Left cardiac atrium (tissue), 4 donors: ENCODE results near the gene TMEM109. TPM values are rescaled to one million over a fixed set of nuclear protein-coding genes. Genes with fewer than 3 reads are reported as not detected.
A peak's percentile ranks its signal among the peaks of the same experiment; 100 is the strongest.

Source experiments
- ATAC-seq, 2 donors: fragments of 200-7000 bp; cut with Tn5 transposase; one replicate each; pipeline ENCODE4 v1.9.1; 2020; ENCODE audit warnings: mild to moderate bottlenecking in 2 of 2, moderate library complexity in 2 of 2
- DNase-seq: peaks from one replicate; pipeline ENCODE4 v3.0.0-alpha.2; 2020
- intact Hi-C, 2 donors: fragments of 100-400 bp; cut with DNase I; formaldehyde crosslinking; loops; one replicate each; pipeline versions ENCODE4 v1.14.1 to v1.15.1; 2022 to 2023
- total RNA-seq, 2 donors: library from RNA; stranded (reverse); fragmentation: NEBNext Ultra II Directional; extraction: Animal tissue kit (Norgen Biotek cat#: 25700); gene quantifications; one replicate each; pipeline ENCODE4 v1.2.1, GENCODE V29; 2021
- donor health status: DM: no; HTN: yes; CAD: no.
- donor health status: DM: no; HTN: yes; CAD: no; lungs with severe emphysema.
- donor health status: DM: yes; HTN: yes; CAD: no.
- donor health status: Dilated cardiomyopathy.

The TMEM109 gene
- total RNA-seq, 2 donors from 2014 or later = 98.1 to 109 TPM

DNA sequence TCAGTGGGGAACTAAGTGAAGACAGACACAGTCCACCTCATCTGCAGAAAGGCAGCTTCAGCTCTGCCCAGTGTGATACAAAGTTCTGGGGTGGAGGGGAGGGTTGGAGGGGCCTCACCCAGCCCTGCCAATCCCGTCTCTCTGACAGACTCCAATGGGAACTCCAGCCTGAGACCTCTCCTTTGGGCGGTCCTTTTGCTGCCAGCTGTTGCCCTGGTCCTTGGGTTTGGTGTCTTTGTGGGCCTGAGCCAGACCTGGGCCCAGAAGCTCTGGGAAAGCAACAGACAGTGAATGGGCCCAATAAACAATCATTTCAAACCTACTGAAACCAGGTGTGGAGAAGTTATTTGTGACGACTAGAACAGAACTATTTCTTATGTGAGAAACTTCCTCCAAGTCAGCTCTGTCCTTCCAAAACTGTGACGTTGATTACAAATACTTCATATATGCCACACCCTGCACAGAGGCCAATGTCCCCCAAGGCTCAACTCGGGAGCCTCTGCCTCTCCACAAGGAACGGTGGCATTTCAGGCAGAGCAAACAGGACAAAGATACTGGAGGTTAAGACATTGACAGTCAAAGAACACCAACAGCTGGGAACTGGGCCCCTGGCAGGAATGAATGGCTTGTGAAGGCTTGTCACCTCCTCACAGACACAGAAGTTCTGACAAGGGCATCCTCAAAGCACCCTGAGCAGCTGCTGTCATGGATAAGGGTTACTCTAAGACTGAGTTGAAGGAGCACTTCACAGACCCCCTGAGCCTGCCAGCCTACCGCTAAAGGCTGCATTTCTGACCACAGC, 38.4 kb upstream of the TMEM109 start:
- ATAC-seq = no peak
- intact Hi-C loops = no loop called here
- DNase-seq = no peak

DNA sequence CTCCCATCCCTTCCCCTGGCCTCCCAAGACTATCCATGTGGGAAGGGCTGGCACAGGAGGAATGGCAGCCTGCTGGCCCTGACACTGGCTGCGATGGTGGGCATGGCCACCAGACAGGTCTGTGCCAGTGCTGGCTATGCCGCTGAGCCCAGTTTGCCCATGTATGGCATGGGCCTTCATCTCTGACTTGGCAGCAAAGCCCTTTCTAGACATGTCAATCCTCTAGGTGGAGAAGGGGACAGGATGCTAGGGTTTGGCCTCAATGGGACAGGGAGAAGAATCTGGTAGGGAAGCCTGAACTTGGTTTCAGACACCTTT, 37.8 kb upstream of the TMEM109 start:
- ATAC-seq = no peak
- intact Hi-C loops = no loop called here
- no peak for DNase-seq

DNA sequence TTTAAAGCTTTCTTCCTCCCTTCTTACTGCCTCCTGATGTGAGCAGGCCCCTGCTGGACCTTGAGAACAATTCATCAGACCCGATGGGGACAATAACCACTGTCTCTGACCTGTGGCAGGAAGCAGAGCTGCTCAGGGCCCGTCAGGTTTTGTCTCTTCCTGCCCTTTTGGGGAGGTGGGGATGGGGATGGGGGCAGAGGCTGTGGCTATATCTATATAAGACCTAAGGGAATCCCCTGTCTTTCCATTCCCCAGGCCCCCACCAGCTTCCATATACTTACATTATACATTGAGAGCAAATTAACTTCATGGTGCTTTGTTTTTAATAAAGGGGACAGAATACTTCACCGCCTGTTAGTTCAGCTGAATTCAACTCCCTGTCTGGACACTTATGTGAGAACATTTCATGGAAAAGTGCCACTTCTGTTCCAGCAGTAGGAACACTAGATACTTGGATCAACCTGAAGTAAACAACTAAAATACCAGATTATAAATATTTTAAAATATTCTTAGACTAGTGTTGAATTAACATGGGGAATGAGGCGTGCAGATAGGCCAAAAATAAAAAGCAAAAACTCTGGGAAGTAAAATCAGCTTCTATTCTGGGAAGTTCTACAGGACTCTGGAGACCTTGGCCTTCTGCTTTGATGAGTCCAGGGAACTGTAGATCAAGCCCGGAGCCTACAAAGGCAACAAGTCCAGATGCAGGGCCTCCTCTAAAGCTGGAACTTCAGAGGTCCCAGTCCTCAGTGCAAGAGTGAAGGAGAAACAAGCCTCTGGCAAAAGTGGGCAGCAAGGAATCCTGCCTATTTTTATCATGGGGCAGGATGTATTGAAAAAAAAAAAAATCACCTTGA, 35.5 kb upstream of the TMEM109 start:
- intact Hi-C loops = no loop called here
- ATAC-seq (peak; percentile 49 to 67), DNase-seq (no peak)

DNA sequence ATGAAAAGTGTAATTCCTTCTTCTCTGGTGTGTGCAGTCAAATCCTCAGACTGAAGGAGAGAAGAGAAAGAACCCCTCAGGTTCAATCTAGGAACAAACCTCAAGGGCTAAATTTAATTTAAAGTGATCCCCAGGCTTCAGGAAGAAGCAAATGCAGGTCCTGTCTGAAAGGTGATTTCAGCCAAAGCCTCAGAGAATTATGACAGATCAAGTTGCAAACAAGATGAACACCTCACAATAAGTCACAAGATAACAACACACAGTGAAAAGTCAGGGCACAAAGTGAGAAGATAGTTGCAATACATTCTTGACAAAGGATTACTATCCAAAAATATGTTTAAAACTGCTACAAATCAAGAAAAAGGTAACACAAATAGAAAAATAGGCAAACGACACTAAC, 34.9 kb upstream of the TMEM109 start:
- intact Hi-C loops = no loop called here
- ATAC-seq (no peak), DNase-seq (no peak)

DNA sequence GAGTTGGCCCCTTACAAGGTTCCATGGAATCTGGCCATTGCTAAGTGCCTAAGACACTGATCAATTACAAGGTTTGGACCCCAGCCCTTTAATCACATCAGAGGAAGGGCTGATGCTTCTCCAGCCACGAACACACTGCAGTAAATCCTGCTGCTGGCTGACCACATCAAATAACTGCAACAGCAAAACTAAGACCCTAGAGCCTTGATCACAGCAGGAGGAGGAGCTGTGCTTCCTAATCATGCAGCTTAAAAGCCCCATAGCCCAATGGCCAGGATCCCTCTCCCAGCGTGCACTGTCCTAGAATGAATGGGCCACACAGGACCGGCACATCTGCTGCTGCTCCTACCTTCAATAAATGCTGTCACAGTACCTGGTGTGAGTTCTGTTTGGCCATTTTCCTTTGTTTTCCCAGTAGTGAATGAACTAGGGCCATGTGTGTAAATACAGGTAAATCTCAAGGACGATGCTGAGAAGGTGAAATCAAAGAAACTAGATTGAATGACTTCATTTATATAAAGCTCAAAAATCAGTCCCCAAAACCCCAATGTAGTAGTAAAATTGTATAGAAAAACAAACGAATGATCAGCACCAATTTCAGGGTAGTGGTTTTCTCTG, 33.9 kb upstream of the TMEM109 start:
- ATAC-seq (no peak), DNase-seq (no peak)
- intact Hi-C loops = no loop called here

DNA sequence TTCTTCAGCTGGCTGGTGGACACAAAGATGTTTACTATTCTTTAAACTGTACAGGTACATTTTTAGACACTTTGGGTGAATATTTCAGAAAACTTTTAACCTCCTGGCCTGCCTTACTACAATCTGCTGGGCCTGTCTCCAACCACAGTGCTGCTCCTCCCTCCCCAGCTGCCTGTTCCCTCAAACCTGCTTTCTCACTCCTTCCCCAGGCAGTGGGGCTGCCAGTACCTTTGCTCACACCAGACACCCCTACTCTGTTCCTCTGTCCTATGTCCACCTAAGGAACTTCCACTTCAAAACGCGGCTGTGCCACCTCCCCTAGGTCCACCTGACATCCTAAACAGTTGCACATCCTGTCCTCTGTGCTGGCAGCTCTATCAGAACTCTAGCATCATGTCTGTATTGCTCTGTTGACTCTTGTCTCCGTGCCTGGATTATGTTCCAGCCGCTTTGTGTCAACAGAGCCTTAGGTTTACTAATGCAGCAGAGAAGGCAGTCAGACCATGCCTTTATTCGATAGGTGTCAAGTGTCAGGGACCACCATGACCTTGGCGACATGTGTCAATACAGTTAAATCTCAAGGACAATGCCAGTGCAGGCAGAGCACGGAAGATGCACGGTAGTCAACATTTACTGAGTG, 33.2 kb upstream of the TMEM109 start:
- no peak for DNase-seq
- no peak for ATAC-seq
- intact Hi-C loops = no loop called here

DNA sequence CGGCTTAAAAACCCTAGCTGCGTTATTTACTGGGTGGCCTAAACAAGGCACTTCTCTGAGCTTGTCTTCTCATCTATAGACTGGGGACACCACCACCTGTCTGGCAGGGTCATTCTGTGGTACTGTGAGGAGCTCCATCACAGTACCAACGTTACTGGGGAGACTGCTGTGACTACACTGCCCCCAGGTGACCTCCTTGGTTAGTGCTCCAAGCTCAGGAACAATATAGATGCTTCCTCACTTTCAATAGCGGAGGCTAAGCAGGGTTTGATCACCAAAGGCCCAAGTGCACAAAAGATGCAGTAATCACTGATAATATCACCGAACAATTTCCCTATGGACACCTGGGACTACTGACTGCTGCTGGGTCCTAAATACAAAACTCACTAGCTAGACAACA, 26.4 kb upstream of the TMEM109 start:
- DNase-seq (no peak), ATAC-seq (peak; percentile 77 to 79)
- intact Hi-C loops = no loop called here

DNA sequence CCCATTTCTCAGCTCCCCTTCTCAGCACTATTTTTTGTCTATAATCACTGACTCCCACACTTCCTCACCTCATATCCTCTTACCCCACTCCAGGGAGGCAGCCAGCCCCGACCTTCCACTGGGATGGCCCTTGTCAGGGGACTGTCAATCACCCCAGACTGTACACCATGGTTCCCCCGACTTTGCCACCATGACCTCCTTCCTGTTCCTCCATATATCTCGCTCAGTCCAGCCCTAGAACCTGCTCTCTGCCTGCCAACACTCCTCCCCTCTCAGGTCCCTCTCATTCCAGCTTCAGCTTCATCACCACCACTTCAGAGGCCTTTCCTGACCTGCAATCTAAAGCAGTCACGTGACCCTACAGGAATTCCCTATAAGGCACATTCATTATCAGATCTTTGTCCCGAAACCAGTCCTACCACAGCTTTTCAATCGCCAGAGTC, 24.1 kb upstream of the TMEM109 start:
- DNase-seq (no peak), ATAC-seq (no peak)
- intact Hi-C loops = no loop called here

DNA sequence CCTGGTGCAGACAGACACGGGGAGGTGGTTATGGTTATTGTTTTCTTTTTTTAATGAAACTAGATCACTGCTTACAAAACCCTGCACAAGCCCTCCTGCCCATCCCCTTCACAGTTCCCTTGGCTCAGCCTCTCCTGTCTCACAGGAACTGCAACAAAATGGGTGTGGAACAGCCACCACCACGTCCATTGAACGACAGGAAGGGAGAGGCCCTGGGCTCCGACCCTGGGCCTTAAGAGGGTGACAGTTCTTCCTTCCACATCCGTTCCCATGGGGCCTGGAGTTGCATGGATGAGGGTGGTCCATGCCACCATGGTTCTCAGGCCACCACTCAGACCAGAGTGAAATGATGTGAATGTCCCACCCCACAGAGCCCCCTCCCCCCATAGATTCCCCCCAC, 23.3 kb upstream of the TMEM109 start:
- ATAC-seq (peak in 1 of 2 donors; percentile 60), DNase-seq (no peak)
- intact Hi-C loops = no loop called here

DNA sequence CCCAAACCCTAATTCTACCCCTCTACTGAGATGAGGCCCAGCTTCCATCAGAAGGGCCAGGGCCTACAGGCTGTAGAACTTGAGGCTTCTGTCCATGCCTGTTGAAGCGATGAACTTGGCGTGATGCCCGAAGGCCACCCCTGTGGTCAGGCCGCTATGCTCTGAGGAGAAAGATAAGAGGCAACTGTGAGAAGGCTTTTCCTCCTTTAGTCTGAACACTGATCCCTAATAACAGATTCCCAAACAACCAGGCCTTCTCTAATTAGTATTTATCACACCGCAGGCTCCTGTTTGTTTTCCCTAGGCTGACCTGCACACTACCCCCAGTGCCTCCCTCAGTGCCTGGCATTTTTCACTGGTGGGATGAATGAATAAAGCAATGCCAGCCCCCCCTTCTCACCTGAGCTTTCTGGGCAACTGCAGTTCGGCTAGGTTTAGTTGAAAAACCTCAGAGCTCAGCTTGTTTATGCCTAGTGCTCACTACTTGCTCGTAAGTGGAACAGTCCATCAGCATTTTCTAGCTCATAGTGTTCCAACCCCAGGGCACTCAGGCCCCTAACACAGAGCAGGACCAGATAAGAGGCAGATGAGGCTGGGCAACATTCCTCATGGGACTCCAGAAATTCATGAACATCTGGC, 22.7 kb upstream of the TMEM109 start:
- ATAC-seq (peak in 1 of 2 donors; percentile 39), DNase-seq (peak; percentile 60)
- intact Hi-C loops = no loop called here

DNA sequence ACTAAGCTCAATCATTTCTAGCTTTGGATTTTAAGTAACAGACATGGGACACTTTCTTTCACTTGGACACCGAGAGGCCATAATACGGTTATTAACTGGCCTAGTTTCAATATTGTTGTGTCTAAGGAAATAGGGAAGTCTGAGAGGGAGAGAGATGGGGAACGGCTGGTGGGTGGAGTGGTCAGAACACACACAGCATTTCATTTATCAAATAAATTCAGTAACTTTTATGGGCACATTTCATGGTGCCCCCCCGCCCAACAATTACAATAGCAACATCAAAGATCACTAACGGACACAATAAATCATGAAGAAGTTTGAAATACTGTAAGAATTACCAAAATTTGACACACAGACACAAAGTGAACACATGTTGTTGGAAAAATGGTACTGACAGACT, 18.3 kb upstream of the TMEM109 start:
- intact Hi-C loops = loop anchor here (5.0 kb wide), 2 partner anchors 63 to 118 kb away; no protein-coding TSS in a partner anchor
- DNase-seq = no peak
- no peak for ATAC-seq

DNA sequence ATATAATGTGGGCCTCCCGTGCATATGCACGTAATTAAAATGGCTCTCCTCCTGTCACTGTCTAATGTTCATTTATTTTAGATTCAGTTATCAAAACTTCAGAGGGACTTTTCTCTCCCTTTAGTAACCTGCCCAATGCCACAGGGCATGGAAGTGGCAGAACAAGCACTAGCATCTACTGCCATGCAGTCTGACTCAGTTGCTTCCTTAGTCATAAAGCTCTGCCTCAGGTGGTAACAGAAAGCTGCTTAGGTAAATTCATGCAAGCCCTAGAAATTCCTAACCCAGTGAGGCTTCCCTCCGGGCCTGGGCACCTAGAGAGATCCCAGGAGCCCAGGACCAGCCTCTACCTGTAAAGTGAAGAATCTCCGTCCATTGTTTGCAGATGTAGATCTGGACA, 16.5 kb upstream of the TMEM109 start:
- ATAC-seq = no peak
- intact Hi-C loops = loop anchor here (5.0 kb wide), 2 partner anchors 65 to 120 kb away; no protein-coding TSS in a partner anchor
- DNase-seq = no peak

DNA sequence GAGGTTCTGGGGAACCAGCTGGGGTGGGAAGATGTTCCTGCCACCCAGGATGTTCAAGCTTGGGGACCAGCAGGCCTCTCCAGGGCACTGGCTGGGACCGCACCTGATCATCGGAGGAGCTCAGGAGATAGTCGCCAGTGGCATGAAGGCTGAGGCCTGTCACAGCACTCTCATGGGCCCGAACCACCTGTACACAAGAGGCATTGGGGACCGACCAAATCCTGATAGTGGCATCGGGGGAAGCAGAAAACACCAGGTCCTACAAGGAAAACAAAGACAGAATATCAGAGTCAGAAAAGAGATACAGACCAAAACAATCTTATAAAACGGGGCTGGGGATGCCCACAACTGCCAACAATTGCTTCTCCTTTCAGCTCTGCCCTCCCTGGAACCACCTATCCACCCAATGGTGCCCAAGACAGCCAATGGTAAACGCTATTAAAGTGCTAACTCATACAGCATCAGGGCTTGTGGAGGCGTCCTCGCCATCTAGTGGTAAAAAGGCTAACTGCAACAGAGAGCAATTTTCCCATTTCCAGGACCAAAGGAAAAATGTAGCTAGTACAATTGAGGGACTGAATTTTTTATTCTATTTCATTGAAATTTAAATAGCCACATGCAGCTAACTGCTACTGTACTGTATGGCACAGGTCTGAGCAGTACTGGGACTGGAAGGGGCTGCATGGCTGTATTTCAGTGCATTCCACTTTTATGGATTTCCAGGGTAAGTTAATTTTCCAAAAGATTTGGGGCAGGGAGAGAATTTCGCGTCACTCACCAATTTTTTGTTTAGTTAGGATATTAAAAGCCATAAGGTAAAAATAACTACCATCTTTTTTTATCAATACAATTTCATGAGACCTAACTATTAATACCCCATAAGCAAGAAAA, 14.7 kb upstream of the TMEM109 start:
- intact Hi-C loops = loop anchor here (2.0 to 5.0 kb wide), 3 partner anchors 67 to 122 kb away; no protein-coding TSS in a partner anchor
- ATAC-seq = peak; percentile 73

DNA sequence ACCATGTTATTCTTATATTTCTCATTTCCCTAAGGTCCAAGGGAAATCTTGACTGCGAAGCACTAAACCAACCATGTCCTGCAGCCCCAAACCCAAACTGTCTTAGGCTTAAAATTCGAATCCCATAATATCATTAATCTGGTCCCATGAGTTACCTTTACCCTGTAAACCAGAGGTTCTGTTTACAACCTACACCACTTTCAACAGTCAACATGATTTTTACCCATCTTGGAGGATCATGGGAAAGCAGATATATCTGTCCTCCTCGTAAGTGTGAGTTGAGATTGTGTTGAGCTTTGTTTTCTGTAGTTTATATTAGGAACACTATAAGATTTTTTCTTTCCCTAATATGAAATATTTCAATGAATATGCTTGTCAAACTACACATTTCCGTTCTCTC, 14.0 kb upstream of the TMEM109 start:
- intact Hi-C loops = loop anchor here (2.0 to 10.0 kb wide), 4 partner anchors 68 to 255 kb away; no protein-coding TSS in a partner anchor

More for the DNA sequence above, 14.7 kb upstream of the TMEM109 start:
- DNase-seq = no peak

DNA sequence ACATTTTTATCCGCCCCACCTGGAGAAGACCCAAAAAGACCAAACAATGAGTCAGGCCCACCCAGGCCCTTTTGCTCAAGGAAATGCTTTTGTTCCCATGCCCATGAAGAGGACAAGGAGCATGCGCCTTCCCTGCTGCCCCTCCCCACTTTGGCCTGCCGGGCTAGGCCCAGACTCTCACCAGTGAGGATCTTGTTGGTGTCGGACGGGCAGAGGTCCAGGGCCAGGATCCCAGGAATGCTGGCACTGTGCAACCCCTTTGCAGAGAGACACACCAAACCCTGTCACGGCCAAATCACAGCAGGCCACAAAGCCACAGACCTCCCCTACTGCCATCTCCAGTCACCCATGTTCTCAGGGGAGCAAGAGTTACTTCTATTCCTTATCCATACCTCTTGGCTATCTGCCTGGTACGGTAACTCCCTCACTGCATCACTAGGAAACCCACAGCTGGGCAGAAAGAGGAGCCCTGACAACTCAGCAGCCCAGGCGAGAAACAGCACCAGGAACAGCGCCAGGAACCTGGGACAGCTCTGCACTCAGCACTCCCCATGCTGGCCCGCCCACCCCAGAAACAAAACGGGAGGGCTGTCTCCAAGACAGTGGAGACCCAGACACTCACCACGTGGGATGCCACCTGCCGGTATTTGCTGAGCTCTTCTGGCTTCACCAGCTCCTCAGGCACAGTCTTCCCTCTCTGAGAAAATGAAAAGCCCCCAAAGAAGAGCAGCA, 13.1 kb upstream of the TMEM109 start:
- DNase-seq (no peak), ATAC-seq (no peak)
- intact Hi-C loops = loop anchor here in 1 of 2 donors (10.0 kb wide), 1 partner anchor 254 kb away; no protein-coding TSS in a partner anchor

More for the DNA sequence above, 14.0 kb upstream of the TMEM109 start:
- no peak for DNase-seq
- no peak for ATAC-seq

DNA sequence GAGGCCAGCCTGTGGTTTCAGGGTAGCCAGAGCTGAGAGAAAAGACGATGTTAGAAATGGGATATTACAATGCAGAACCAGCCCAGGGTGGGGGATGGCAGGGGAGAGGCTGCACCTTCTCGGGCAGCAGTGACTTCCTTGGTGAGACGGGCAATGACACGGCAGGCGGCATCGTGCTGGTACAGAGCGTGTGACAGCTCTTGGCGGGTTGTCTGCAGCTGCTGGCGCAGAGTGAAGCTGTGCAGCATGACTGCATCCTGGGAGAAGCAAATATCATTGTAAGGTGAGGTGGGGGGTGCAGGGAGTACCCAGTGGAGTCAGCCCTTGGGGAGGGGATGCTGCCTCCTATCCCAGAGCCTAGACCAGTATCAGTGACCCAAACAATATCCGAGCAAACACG, 11.3 kb upstream of the TMEM109 start:
- ATAC-seq = no peak
- intact Hi-C loops = loop anchor here in 1 of 2 donors (10.0 kb wide), 1 partner anchor 252 kb away; no protein-coding TSS in a partner anchor
- no peak for DNase-seq

DNA sequence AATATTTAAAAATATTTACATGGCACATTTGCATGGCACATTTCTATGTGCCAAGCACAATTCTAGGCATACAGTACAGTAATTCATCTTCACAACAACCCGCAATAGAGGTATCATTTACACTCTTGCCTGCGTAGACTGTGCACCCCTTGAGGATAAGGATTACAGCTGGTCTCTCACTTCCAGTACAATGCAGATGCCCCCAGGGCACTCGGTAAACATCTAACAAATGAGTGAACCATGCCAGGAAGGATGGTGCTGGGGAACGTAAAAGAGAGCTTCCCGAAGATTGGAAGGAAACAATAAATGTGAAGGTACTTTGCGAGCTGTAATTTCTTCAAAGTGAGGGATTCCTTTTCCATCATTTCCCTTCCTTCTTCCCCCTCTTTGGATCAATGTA, 8.9 kb upstream of the TMEM109 start:
- intact Hi-C loops = loop anchor here in 1 of 2 donors (10.0 kb wide), 1 partner anchor 250 kb away; no protein-coding TSS in a partner anchor
- ATAC-seq (no peak), DNase-seq (no peak)
